Measurements from ENCODE around the gene NABP2. TPM values are rescaled to one million over a fixed set of nuclear protein-coding genes. Genes with fewer than 3 reads are reported as not detected.
"Not testable (repeated sequence)": the region's sequence is repeated elsewhere in the genome, so short reads cannot be mapped to it uniquely, and the experiment has no call there.

The NABP2 gene
- total RNA-seq: 10 to 100 TPM; 61.8 to 72.7 TPM

- no peaks in the 10 kb centered on the region for H3K27me3 Mint-ChIP-seq (ENCODE audit: low read depth)
- peaks cover 5 to 10% of the 10 kb centered on the region in 2 donors for H3K36me3 Mint-ChIP-seq (ENCODE audit: insufficient read depth in 2 of 2)
- peaks cover 46% of the 10 kb centered on the region for H3K4me1 Mint-ChIP-seq (ENCODE audit: low read depth)
- no peaks in the 10 kb centered on the region for H3K9me3 Mint-ChIP-seq
- peak; percentile 96 to 98 for DNase-seq
- ATAC-seq (replicated peaks in 1 of 2): peak; percentile 83 to 86
- H3K4me3 Mint-ChIP-seq: peak within 1 kb of the TSS; percentile 91 to 100
- peak within 1 kb of the TSS; percentile 93 for H3K27ac Mint-ChIP-seq
Measured at GRCh38 chr12:56224102-56224701, at the start of gene NABP2. NABP2 (plus strand) TSS chr12:56224342; CDS start chr12:56224857, 515 bp downstream.

- H3K36me3 Mint-ChIP-seq (ENCODE audit: insufficient read depth in 2 of 2): peaks cover 14 to 25% of the 10 kb centered on the region in 2 donors
- H3K27ac Mint-ChIP-seq: peak overlapping the region; percentile 47
- ATAC-seq (replicated peaks in 1 of 2): no peak
Measured at GRCh38 chr12:56178347-56178746, 45.8 kb upstream of the NABP2 start.

GRCh38 chr12:56186957-56187356 is 37.2 kb upstream of the NABP2 start:
- ATAC-seq (replicated peaks in 1 of 2): no peak
- Mint-ChIP-seq H3K27me3 (ENCODE audit: low read depth) (no peaks in the 10 kb centered on the region), H3K4me1 (ENCODE audit: low read depth) (peaks cover 41% of the 10 kb centered on the region), H3K27ac (peak overlapping the region; percentile 88), H3K36me3 (ENCODE audit: insufficient read depth in 2 of 2) (peaks cover 20 to 32% of the 10 kb centered on the region in 2 donors), H3K9me3 (no peaks in the 10 kb centered on the region), H3K4me3 (peak overlapping the region; percentile 88 to 92)
- no peak for DNase-seq

More at GRCh38 chr12:56178347-56178746, 45.8 kb upstream of the NABP2 start:
- no peak for DNase-seq
- no peaks in the 10 kb centered on the region for H3K9me3 Mint-ChIP-seq
- H3K27me3 Mint-ChIP-seq (ENCODE audit: low read depth): no peaks in the 10 kb centered on the region
- H3K4me3 Mint-ChIP-seq: no peak overlapping the region
- no peaks in the 10 kb centered on the region for H3K4me1 Mint-ChIP-seq (ENCODE audit: low read depth)

GRCh38 chr12:56188131-56188777 is 35.9 kb upstream of the NABP2 start:
- peaks cover 20 to 35% of the 10 kb centered on the region in 2 donors for H3K36me3 Mint-ChIP-seq (ENCODE audit: insufficient read depth in 2 of 2)
- no peaks in the 10 kb centered on the region for H3K9me3 Mint-ChIP-seq
- no peak for ATAC-seq (replicated peaks in 1 of 2)
- no peaks in the 10 kb centered on the region for H3K27me3 Mint-ChIP-seq (ENCODE audit: low read depth)
- H3K27ac Mint-ChIP-seq: peak overlapping the region; percentile 80
- DNase-seq: no peak
- H3K4me3 Mint-ChIP-seq: peak overlapping the region; percentile 88 to 92
- peaks cover 48% of the 10 kb centered on the region for H3K4me1 Mint-ChIP-seq (ENCODE audit: low read depth)

- peak in 1 of 2 donors; percentile 19 for DNase-seq
- Mint-ChIP-seq H3K36me3 (ENCODE audit: insufficient read depth in 2 of 2) (peaks cover 20 to 35% of the 10 kb centered on the region in 2 donors), H3K27me3 (ENCODE audit: low read depth) (no peaks in the 10 kb centered on the region), H3K4me1 (ENCODE audit: low read depth) (peaks cover 52% of the 10 kb centered on the region), H3K9me3 (no peaks in the 10 kb centered on the region), H3K4me3 (peak overlapping the region; percentile 88 to 92), H3K27ac (peak overlapping the region; percentile 80)
- peak in 1 of 2 donors; percentile 1 for ATAC-seq (replicated peaks in 1 of 2)
Measured at GRCh38 chr12:56188778-56189098, 35.4 kb upstream of the NABP2 start.

- H3K9me3 Mint-ChIP-seq: no peaks in the 10 kb centered on the region
- H3K4me3 Mint-ChIP-seq: peak within 1 kb of the TSS; percentile 97 to 100
- ATAC-seq (replicated peaks in 1 of 2) (peak; percentile 90 to 91), DNase-seq (peak; percentile 92)
- peaks cover 52% of the 10 kb centered on the region for H3K4me1 Mint-ChIP-seq (ENCODE audit: low read depth)
- H3K36me3 Mint-ChIP-seq (ENCODE audit: insufficient read depth in 2 of 2): peaks cover 20 to 32% of the 10 kb centered on the region in 2 donors
- peak within 1 kb of the TSS; percentile 100 for H3K27ac Mint-ChIP-seq
- no peaks in the 10 kb centered on the region for H3K27me3 Mint-ChIP-seq (ENCODE audit: low read depth)
Measured at GRCh38 chr12:56189099-56189917, 34.8 kb upstream of the NABP2 start, which contains the start of gene SMARCC2. SMARCC2 (minus strand) TSS chr12:56189483; CDS start chr12:56189461, 22 bp downstream.

- Mint-ChIP-seq H3K36me3 (ENCODE audit: insufficient read depth in 2 of 2) (peaks cover 15 to 25% of the 10 kb centered on the region in 2 donors), H3K27me3 (ENCODE audit: low read depth) (no peaks in the 10 kb centered on the region), H3K27ac (peak overlapping the region; percentile 100), H3K9me3 (no peaks in the 10 kb centered on the region), H3K4me1 (ENCODE audit: low read depth) (peaks cover 52% of the 10 kb centered on the region), H3K4me3 (peak overlapping the region; percentile 97 to 100)
- ATAC-seq (replicated peaks in 1 of 2) (peak; percentile 48 to 56), DNase-seq (peak; percentile 82 to 88)
Measured at GRCh38 chr12:56189918-56190694, 34.0 kb upstream of the NABP2 start.

- Mint-ChIP-seq H3K4me1 (ENCODE audit: low read depth) (peaks cover 50% of the 10 kb centered on the region), H3K36me3 (ENCODE audit: insufficient read depth in 2 of 2) (peaks cover 14 to 24% of the 10 kb centered on the region in 2 donors), H3K4me3 (peak overlapping the region; percentile 97 to 100), H3K27me3 (ENCODE audit: low read depth) (no peaks in the 10 kb centered on the region), H3K9me3 (no peaks in the 10 kb centered on the region), H3K27ac (peak overlapping the region; percentile 100)
- no peak for DNase-seq
- ATAC-seq (replicated peaks in 1 of 2): no peak
Measured at GRCh38 chr12:56190695-56191155, 33.4 kb upstream of the NABP2 start.

GRCh38 chr12:56192582-56192981 is 31.6 kb upstream of the NABP2 start:
- H3K27ac Mint-ChIP-seq: peak overlapping the region; percentile 88
- no peaks in the 10 kb centered on the region for H3K9me3 Mint-ChIP-seq
- DNase-seq: no peak
- peaks cover 11 to 14% of the 10 kb centered on the region in 2 donors for H3K36me3 Mint-ChIP-seq (ENCODE audit: insufficient read depth in 2 of 2)
- peaks cover 32% of the 10 kb centered on the region for H3K4me1 Mint-ChIP-seq (ENCODE audit: low read depth)
- no peak for ATAC-seq (replicated peaks in 1 of 2)
- no peaks in the 10 kb centered on the region for H3K27me3 Mint-ChIP-seq (ENCODE audit: low read depth)
- peak overlapping the region in 1 of 2 donors; percentile 11 for H3K4me3 Mint-ChIP-seq

- Mint-ChIP-seq H3K9me3 (no peaks in the 10 kb centered on the region), H3K4me3 (peak overlapping the region; percentile 1 to 11)
- ATAC-seq (replicated peaks in 1 of 2): no peak
Measured at GRCh38 chr12:56193025-56193578, 31.0 kb upstream of the NABP2 start.

GRCh38 chr12:56196818-56197550 is 27.2 kb upstream of the NABP2 start:
- ATAC-seq (replicated peaks in 1 of 2); H3K36me3 Mint-ChIP-seq (ENCODE audit: insufficient read depth in 2 of 2): not testable (repeated sequence)

More at GRCh38 chr12:56193025-56193578, 31.0 kb upstream of the NABP2 start:
- Mint-ChIP-seq H3K27me3 (ENCODE audit: low read depth) (no peaks in the 10 kb centered on the region), H3K4me1 (ENCODE audit: low read depth) (peaks cover 26% of the 10 kb centered on the region), H3K27ac (peak overlapping the region; percentile 88), H3K36me3 (ENCODE audit: insufficient read depth in 2 of 2) (peaks cover 8 to 10% of the 10 kb centered on the region in 2 donors)
- peak; percentile 80 to 83 for DNase-seq

More at GRCh38 chr12:56196818-56197550, 27.2 kb upstream of the NABP2 start:
- H3K4me1 Mint-ChIP-seq (ENCODE audit: low read depth): peaks cover 10% of the 10 kb centered on the region
- not testable (repeated sequence) for DNase-seq; H3K27me3 Mint-ChIP-seq (ENCODE audit: low read depth); H3K4me3 Mint-ChIP-seq; H3K9me3 Mint-ChIP-seq; H3K27ac Mint-ChIP-seq
